NCI-H446 treated with DMSO at 0.1 percent for 48 hours (cell line): Measurements from ENCODE around the gene RUFY2.

Source experiments
- DNase-seq: peaks from one replicate; lab custom pipeline; 2025; lab: John Stamatoyannopoulos, UW

The RUFY2 gene

GRCh38 chr10:68364101-68364886 is 42.8 kb downstream of the RUFY2 start:
- DNase-seq, result no peak

- no peak for DNase-seq
These were observed 44.5 kb downstream of the RUFY2 start for GRCh38 chr10:68362590-68362989.

GRCh38 chr10:68359189-68359588 is 47.9 kb downstream of the RUFY2 start:
- DNase-seq, result no peak

- no peak for DNase-seq
These were observed 53.5 kb downstream of the RUFY2 start for GRCh38 chr10:68353537-68353936.

- no peak for DNase-seq
These were observed 58.8 kb downstream of the RUFY2 start for GRCh38 chr10:68348265-68348741.

- no peak for DNase-seq
These were observed 60.3 kb downstream of the RUFY2 start for GRCh38 chr10:68346774-68347173.

- DNase-seq, result no peak
These were observed 61.5 kb downstream of the RUFY2 start for GRCh38 chr10:68345621-68346020.

- no peak for DNase-seq
These were observed 64.1 kb downstream of the RUFY2 start for GRCh38 chr10:68342909-68343516.

GRCh38 chr10:68340358-68341080 is 66.6 kb downstream of the RUFY2 start:
- DNase-seq, result no peak

GRCh38 chr10:68336754-68337351 is 70.2 kb downstream of the RUFY2 start:
- DNase-seq, result no peak

GRCh38 chr10:68334672-68335467 is 72.2 kb downstream of the RUFY2 start:
- no peak for DNase-seq

- DNase-seq, result no peak
These were observed 73.3 kb downstream of the RUFY2 start for GRCh38 chr10:68333440-68334431.

- DNase-seq, result no peak
These were observed 74.0 kb downstream of the RUFY2 start for GRCh38 chr10:68333058-68333395.

GRCh38 chr10:68332259-68333057 is 74.6 kb downstream of the RUFY2 start, which contains the start of gene PBLD:
Gene PBLD, minus strand, starts transcription at chr10:68332928. Its CDS starts 26,084 bp downstream, at chr10:68306844.
- DNase-seq, result peak; percentile 47

- peak; percentile 85 for DNase-seq
These were observed 75.4 kb downstream of the RUFY2 start, which contains the start of gene HNRNPH3 for GRCh38 chr10:68331455-68332258. Gene HNRNPH3, plus strand, starts transcription at chr10:68332064. Its CDS starts 5,158 bp downstream, at chr10:68337222.

GRCh38 chr10:68330852-68331454 is 76.1 kb downstream of the RUFY2 start:
- no peak for DNase-seq

GRCh38 chr10:68329506-68329861 is 77.6 kb downstream of the RUFY2 start:
- no peak for DNase-seq
